Measurements from ENCODE around the gene TNFAIP3.

TNFAIP3 gene

DNA sequence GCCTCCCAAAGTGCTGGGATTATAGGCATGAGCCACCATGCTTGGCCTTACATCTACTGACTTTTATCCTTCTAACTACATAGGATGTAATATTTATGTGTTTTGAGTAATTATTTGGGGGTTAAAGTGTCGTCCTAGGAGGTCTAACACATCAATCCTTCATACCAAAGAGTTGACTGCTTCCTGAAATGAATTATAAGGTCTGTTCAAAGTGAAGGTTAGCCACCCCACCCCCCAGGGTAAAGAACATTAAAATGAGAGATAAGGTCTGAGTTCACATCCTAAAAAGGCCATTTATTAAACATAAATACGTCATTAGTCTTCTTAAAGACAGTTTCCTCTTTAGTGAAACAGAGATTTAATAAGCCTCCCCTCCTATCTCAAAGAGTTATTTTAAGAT lies 33.8 kb downstream of the TNFAIP3 start:
- Histone ChIP-seq H3F3A (ENCODE audit: insufficient read depth) (no peaks in the 10 kb centered on the region), H3K36me3 (ENCODE audit: low read length) (no peaks in the 10 kb centered on the region), H3K9me3 (ENCODE audit: insufficient read depth, low read length) (no peaks in the 10 kb centered on the region), H3K79me2 (ENCODE audit: insufficient read depth, low read length) (no peaks in the 10 kb centered on the region), H4K20me1 (ENCODE audit: low read depth, low read length) (no peaks in the 10 kb centered on the region), H3K4me2 (ENCODE audit: low read depth, low read length, poor library complexity, severe bottlenecking) (no peak overlapping the region), H2AFZ (ENCODE audit: low read depth, low read length, severe bottlenecking) (no peak overlapping the region), H3K4me3 (ENCODE audit: insufficient read depth, low read length, poor library complexity, severe bottlenecking) (no peak overlapping the region), H3K27me3 (ENCODE audit: low read length) (no peaks in the 10 kb centered on the region), H3K27ac (ENCODE audit: low read depth, low read length) (no peak overlapping the region), H3K9ac (ENCODE audit: low read length) (no peak overlapping the region), H3K9me2 (replicated peaks; ENCODE audit: insufficient read depth, low read length) (no peaks in the 10 kb centered on the region)
- TF ChIP-seq EZH2phosphoT487 (conservative IDR thresholded peaks at IDR 0.05; ENCODE audit: low read length), result no peak

DNA sequence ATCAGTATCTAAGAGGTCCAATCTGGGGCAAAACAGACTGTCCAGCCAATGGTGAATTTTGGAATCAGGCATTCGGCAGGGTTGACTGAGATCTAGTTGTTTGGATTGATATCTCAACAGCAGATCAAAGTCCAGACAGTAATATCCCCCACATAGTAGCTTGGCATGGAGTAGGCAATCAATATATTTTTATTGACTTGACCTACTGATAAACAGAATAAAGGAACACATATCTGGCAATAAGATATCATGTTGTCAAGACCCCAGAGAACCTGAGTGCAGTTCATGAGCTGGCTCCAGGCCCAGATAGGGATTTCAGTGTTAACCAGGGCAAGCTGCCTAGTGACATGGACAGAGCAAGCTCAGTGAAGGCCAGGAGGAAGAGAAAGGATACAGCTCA lies 34.4 kb downstream of the TNFAIP3 start:
- Histone ChIP-seq H2AFZ (ENCODE audit: low read depth, low read length, severe bottlenecking) (no peak overlapping the region), H4K20me1 (ENCODE audit: low read depth, low read length) (no peaks in the 10 kb centered on the region), H3K4me3 (ENCODE audit: insufficient read depth, low read length, poor library complexity, severe bottlenecking) (no peak overlapping the region), H3K36me3 (ENCODE audit: low read length) (no peaks in the 10 kb centered on the region), H3K27me3 (ENCODE audit: low read length) (no peaks in the 10 kb centered on the region), H3K9ac (ENCODE audit: low read length) (no peak overlapping the region), H3K9me3 (ENCODE audit: insufficient read depth, low read length) (no peaks in the 10 kb centered on the region), H3K27ac (ENCODE audit: low read depth, low read length) (no peak overlapping the region), H3K4me2 (ENCODE audit: low read depth, low read length, poor library complexity, severe bottlenecking) (no peak overlapping the region), H3K9me2 (replicated peaks; ENCODE audit: insufficient read depth, low read length) (no peaks in the 10 kb centered on the region), H3F3A (ENCODE audit: insufficient read depth) (no peaks in the 10 kb centered on the region), H3K79me2 (ENCODE audit: insufficient read depth, low read length) (no peaks in the 10 kb centered on the region)
- TF ChIP-seq, protein P1, sequence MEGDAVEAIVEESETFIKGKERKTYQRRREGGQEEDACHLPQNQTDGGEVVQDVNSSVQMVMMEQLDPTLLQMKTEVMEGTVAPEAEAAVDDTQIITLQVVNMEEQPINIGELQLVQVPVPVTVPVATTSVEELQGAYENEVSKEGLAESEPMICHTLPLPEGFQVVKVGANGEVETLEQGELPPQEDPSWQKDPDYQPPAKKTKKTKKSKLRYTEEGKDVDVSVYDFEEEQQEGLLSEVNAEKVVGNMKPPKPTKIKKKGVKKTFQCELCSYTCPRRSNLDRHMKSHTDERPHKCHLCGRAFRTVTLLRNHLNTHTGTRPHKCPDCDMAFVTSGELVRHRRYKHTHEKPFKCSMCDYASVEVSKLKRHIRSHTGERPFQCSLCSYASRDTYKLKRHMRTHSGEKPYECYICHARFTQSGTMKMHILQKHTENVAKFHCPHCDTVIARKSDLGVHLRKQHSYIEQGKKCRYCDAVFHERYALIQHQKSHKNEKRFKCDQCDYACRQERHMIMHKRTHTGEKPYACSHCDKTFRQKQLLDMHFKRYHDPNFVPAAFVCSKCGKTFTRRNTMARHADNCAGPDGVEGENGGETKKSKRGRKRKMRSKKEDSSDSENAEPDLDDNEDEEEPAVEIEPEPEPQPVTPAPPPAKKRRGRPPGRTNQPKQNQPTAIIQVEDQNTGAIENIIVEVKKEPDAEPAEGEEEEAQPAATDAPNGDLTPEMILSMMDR (IDR thresholded peaks at IDR 0.05; ENCODE audit: insufficient read depth, low read length, poor library complexity, severe bottlenecking), result no peak
- TF ChIP-seq EZH2phosphoT487 (conservative IDR thresholded peaks at IDR 0.05; ENCODE audit: low read length), result no peak

DNA sequence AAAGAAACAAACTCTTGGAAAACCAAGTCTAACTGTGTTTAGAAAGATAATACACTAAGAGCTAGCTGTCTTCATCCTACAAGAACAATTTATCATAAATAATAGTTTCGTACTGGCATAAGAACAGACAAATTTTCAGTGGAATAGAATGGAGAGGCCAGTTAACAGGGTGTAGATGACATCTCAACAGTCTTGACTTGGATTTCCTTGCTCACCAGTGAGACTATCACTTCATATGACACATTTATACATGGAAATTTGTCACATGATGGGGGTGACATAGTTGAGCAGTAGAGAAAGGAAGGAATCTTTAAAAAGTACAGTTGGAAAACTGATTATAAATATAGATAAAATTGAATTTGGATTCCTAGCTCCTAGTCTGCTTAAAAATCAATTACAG lies 35.6 kb downstream of the TNFAIP3 start:
- H3K79me2 ChIP-seq (ENCODE audit: insufficient read depth, low read length), result no peaks in the 10 kb centered on the region
- H3K4me3 ChIP-seq (ENCODE audit: insufficient read depth, low read length, poor library complexity, severe bottlenecking), result no peak overlapping the region
- no peaks in the 10 kb centered on the region for H3K9me2 ChIP-seq (replicated peaks; ENCODE audit: insufficient read depth, low read length)
- H3K9ac ChIP-seq (ENCODE audit: low read length), result no peak overlapping the region
- H3K27me3 ChIP-seq (ENCODE audit: low read length), result no peaks in the 10 kb centered on the region
- no peak overlapping the region for H3K27ac ChIP-seq (ENCODE audit: low read depth, low read length)
- TF ChIP-seq, protein P1 (IDR thresholded peaks at IDR 0.05; ENCODE audit: insufficient read depth, low read length, poor library complexity, severe bottlenecking), result no peak
- no peak for TF ChIP-seq EZH2phosphoT487 (conservative IDR thresholded peaks at IDR 0.05; ENCODE audit: low read length)
- H3K36me3 ChIP-seq (ENCODE audit: low read length), result no peaks in the 10 kb centered on the region
- no peak overlapping the region for H3K4me2 ChIP-seq (ENCODE audit: low read depth, low read length, poor library complexity, severe bottlenecking)
- no peaks in the 10 kb centered on the region for H4K20me1 ChIP-seq (ENCODE audit: low read depth, low read length)
- H3F3A ChIP-seq (ENCODE audit: insufficient read depth), result no peaks in the 10 kb centered on the region
- H3K9me3 ChIP-seq (ENCODE audit: insufficient read depth, low read length), result no peaks in the 10 kb centered on the region
- no peak overlapping the region for H2AFZ ChIP-seq (ENCODE audit: low read depth, low read length, severe bottlenecking)

DNA sequence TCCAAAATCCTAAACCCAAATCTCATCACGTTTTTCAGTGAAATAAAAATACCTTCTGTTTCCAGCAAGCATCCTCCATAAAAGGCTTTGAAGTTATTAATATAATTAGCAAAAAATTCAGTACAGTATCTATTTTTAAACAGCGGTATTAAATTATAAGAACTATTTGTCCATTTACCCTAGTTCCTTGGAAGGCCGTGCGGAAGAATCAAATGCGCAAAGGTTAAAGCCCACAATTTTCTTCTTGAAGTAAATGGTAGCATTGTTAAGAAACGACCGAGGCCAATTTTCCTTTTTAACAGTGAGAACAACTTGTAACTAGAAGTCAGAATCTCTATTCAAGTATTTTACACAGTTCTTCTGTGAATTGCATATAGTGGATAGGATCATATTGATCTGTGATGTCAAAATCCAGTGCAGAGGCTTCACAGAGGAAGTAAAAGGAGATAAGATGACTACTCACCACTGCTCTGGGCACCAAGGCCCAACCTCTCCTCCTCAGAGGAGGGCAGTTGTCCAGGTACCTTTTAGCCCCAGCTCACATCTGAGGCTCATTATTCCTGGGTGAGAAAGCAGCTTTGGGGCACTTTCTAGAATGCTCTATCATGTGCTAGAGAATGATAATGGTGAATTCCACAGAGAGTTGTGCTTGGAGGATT lies 36.3 kb downstream of the TNFAIP3 start:
- H3K9me2 ChIP-seq (replicated peaks; ENCODE audit: insufficient read depth, low read length), result no peaks in the 10 kb centered on the region
- no peaks in the 10 kb centered on the region for H3K9me3 ChIP-seq (ENCODE audit: insufficient read depth, low read length)
- H3K79me2 ChIP-seq (ENCODE audit: insufficient read depth, low read length), result no peaks in the 10 kb centered on the region
- no peaks in the 10 kb centered on the region for H3K27me3 ChIP-seq (ENCODE audit: low read length)
- H3K36me3 ChIP-seq (ENCODE audit: low read length), result no peaks in the 10 kb centered on the region
- no peaks in the 10 kb centered on the region for H3F3A ChIP-seq (ENCODE audit: insufficient read depth)
- H3K4me2 ChIP-seq (ENCODE audit: low read depth, low read length, poor library complexity, severe bottlenecking), result no peak overlapping the region
- H3K4me3 ChIP-seq (ENCODE audit: insufficient read depth, low read length, poor library complexity, severe bottlenecking), result no peak overlapping the region
- TF ChIP-seq EZH2phosphoT487 (conservative IDR thresholded peaks at IDR 0.05; ENCODE audit: low read length), result no peak
- TF ChIP-seq, protein P1 (IDR thresholded peaks at IDR 0.05; ENCODE audit: insufficient read depth, low read length, poor library complexity, severe bottlenecking), result no peak
- H3K9ac ChIP-seq (ENCODE audit: low read length), result no peak overlapping the region
- no peak overlapping the region for H3K27ac ChIP-seq (ENCODE audit: low read depth, low read length)
- no peaks in the 10 kb centered on the region for H4K20me1 ChIP-seq (ENCODE audit: low read depth, low read length)
- no peak overlapping the region for H2AFZ ChIP-seq (ENCODE audit: low read depth, low read length, severe bottlenecking)
